SU-DHL-6 (cell line): ENCODE data around the gene HIPK4.

ENCODE experiments used
- H2AFZ ChIP-seq: fragments of 200-600 bp; sonication (generic); 2 replicates; pipeline ENCODE4 v1.6.1; 2014; ENCODE audit warnings: low read depth, mild to moderate bottlenecking, moderate library complexity, mixed read lengths, antibody characterized with exemption, low read length; ENCODE audit not compliant: severe bottlenecking
- H3F3A ChIP-seq: fragments of 200-600 bp; shearing (Covaris generic); 2 replicates; pipeline ENCODE4 v1.6.0; 2016; ENCODE audit warnings: antibody characterized with exemption, mild to moderate bottlenecking; ENCODE audit not compliant: insufficient read depth
- H3K27ac ChIP-seq: fragments of 200-600 bp; sonication (generic); 2 replicates; pipeline ENCODE4 v1.5.1; 2016; ENCODE audit warnings: low read depth, mild to moderate bottlenecking, low read length, moderate library complexity, mixed read lengths
- H3K27me3 ChIP-seq: fragments of 200-600 bp; sonication (generic), shearing (Covaris generic); 2 replicates; pipeline ENCODE4 v1.6.0; 2014; ENCODE audit warnings: mild to moderate bottlenecking, low read length
- H3K36me3 ChIP-seq: fragments of 200-600 bp; sonication (generic); 2 replicates; pipeline ENCODE4 v1.6.1; 2014; ENCODE audit warnings: mild to moderate bottlenecking, low read length, mixed read lengths
- H3K4me2 ChIP-seq: fragments of 300-600, 200-600 bp; shearing (Covaris generic), sonication (generic); 2 replicates; pipeline ENCODE4 v1.6.0; 2014; ENCODE audit warnings: low read length, low read depth, mild to moderate bottlenecking; ENCODE audit not compliant: poor library complexity, severe bottlenecking
- H3K4me3 ChIP-seq: fragments of 200-600 bp; sonication (generic); 2 replicates; pipeline ENCODE4 v1.5.1; 2014; ENCODE audit warnings: antibody characterized with exemption, low read length, mild to moderate bottlenecking, mixed read lengths; ENCODE audit not compliant: insufficient read depth, poor library complexity, severe bottlenecking
- H3K79me2 ChIP-seq: fragments of 200-600 bp; sonication (generic); 2 replicates; pipeline ENCODE4 v1.6.1; 2014; ENCODE audit warnings: mild to moderate bottlenecking, low read length, moderate library complexity; ENCODE audit not compliant: insufficient read depth
- H3K9ac ChIP-seq: fragments of 200-600 bp; sonication (generic); 2 replicates; pipeline ENCODE4 v1.7.0; 2014; ENCODE audit warnings: mild to moderate bottlenecking, low read length
- H3K9me2 ChIP-seq: fragments of 200-600 bp; sonication (generic); replicated peaks from 2 replicates; pipeline ENCODE4 v1.6.1; 2014; ENCODE audit warnings: low read length; ENCODE audit not compliant: insufficient read depth
- H3K9me3 ChIP-seq: fragments of 200-600 bp; sonication (generic); 2 replicates; pipeline ENCODE4 v1.6.1; 2014; ENCODE audit warnings: low read length, mixed read lengths; ENCODE audit not compliant: insufficient read depth
- H4K20me1 ChIP-seq: fragments of 200-600 bp; sonication (generic); 2 replicates; pipeline ENCODE4 v1.6.1; 2014; ENCODE audit warnings: low read depth, mild to moderate bottlenecking, antibody characterized with exemption, low read length, moderate library complexity, mixed read lengths
- CTCF ChIP-seq: fragments of 200-600 bp; sonication (generic); IDR thresholded peaks from one replicate; pipeline ENCODE4 v1.5.1; 2017; ENCODE audit warnings: antibody characterized with exemption, mild to moderate bottlenecking, low read length, moderate library complexity; ENCODE audit not compliant: insufficient read depth, poor library complexity, severe bottlenecking
- EZH2phosphoT487 ChIP-seq: fragments of 200-600 bp; sonication (generic), shearing (Covaris generic); conservative IDR thresholded peaks from 2 replicates; pipeline ENCODE4 v1.6.1; 2018; ENCODE audit warnings: mild to moderate bottlenecking, antibody characterized with exemption, low read length, moderate library complexity, mixed read lengths

Gene HIPK4

GRCh38 chr19:40360708-40361241, 29.2 kb downstream of the HIPK4 start:
- H3K27ac ChIP-seq, result no peak overlapping the region
- H3K27me3 ChIP-seq, result no peaks in the 10 kb centered on the region
- no peak overlapping the region for H3K4me2 ChIP-seq
- H3K9me2 ChIP-seq, result no peaks in the 10 kb centered on the region
- no peak overlapping the region for H2AFZ ChIP-seq
- no peaks in the 10 kb centered on the region for H4K20me1 ChIP-seq
- no peak overlapping the region for H3K9ac ChIP-seq
- H3K79me2 ChIP-seq, result no peaks in the 10 kb centered on the region
- no peaks in the 10 kb centered on the region for H3F3A ChIP-seq
- no peaks in the 10 kb centered on the region for H3K9me3 ChIP-seq
- no peaks in the 10 kb centered on the region for H3K36me3 ChIP-seq
- no peak overlapping the region for H3K4me3 ChIP-seq
- TF ChIP-seq CTCF (no peak), EZH2phosphoT487 (no peak)

GRCh38 chr19:40360020-40360707, 29.8 kb downstream of the HIPK4 start:
- Histone ChIP-seq H3K9me3 (no peaks in the 10 kb centered on the region), H3K79me2 (no peaks in the 10 kb centered on the region), H3K4me3 (no peak overlapping the region), H3K36me3 (no peaks in the 10 kb centered on the region), H3K27ac (no peak overlapping the region), H3K4me2 (no peak overlapping the region), H3K27me3 (no peaks in the 10 kb centered on the region), H3K9ac (no peak overlapping the region), H2AFZ (no peak overlapping the region), H3K9me2 (no peaks in the 10 kb centered on the region), H4K20me1 (no peaks in the 10 kb centered on the region), H3F3A (no peaks in the 10 kb centered on the region)
- no peak for TF ChIP-seq CTCF
- TF ChIP-seq EZH2phosphoT487, result no peak

GRCh38 chr19:40358773-40359172, 31.2 kb downstream of the HIPK4 start:
- H3F3A ChIP-seq, result no peaks in the 10 kb centered on the region
- no peak overlapping the region for H3K27ac ChIP-seq
- H3K4me2 ChIP-seq, result no peak overlapping the region
- H2AFZ ChIP-seq, result no peak overlapping the region
- H3K4me3 ChIP-seq, result no peak overlapping the region
- H3K9me3 ChIP-seq, result no peaks in the 10 kb centered on the region
- no peaks in the 10 kb centered on the region for H3K79me2 ChIP-seq
- no peak overlapping the region for H3K9ac ChIP-seq
- TF ChIP-seq CTCF (no peak), EZH2phosphoT487 (no peak)
- H4K20me1 ChIP-seq, result no peaks in the 10 kb centered on the region
- H3K9me2 ChIP-seq, result no peaks in the 10 kb centered on the region
- no peaks in the 10 kb centered on the region for H3K36me3 ChIP-seq
- H3K27me3 ChIP-seq, result no peaks in the 10 kb centered on the region
